Measurements from ENCODE around the gene GOLGA2. TPM values are rescaled to one million over a fixed set of nuclear protein-coding genes. Genes with fewer than 3 reads are reported as not detected.

The GOLGA2 gene
- total and polyA plus RNA-seq, 2 donors (not counting 1 experiment from before 2014, with no cell fraction given), result 118 to 126 TPM

DNA sequence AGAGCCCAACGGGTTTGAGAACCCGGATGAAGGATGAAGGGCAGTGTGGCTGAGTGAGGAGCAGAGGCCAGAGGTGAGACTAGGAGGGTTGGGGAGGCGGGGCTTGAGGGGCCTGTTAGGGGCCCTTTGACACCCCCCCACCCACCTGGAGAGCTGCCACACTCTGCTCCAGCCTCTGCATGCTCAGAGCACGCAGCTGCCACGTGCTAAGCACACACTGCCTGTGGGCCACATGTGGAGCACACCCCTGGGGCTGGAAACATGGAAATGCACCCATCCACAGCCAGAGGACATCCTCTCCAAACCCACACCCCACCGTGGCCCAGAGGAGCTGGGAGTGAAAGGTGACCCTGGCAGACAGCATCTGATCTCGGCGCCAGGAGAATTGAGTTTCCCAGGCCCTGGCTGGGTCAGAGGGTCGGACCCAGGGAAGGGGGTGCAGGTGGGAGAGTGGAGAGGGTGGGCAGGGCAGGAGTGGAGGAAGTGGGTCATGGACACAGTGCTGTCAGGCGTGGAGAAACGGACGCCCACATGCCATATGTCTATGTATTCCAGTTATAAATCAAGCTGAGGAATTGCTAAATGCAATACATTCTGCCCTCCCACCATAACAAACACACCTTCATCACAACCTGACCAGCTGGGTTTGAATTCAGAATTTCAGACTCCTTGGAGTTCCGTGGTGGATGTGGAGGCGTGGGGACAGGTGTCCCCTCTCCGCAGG, 66.7 kb downstream of the GOLGA2 start:
- no peak overlapping the region for H3K4me2 ChIP-seq (ENCODE audit: extremely low read depth, insufficient read depth, low read length)
- DNase-seq (ENCODE audit: low read depth in 2 of 2), result no peak
- H3K9me3 ChIP-seq (ENCODE audit: control insufficient read depth, insufficient read depth, low read depth, low read length), result no peaks in the 10 kb centered on the region
- H3K36me3 ChIP-seq (ENCODE audit: control insufficient read depth, insufficient read depth, low read length), result no peaks in the 10 kb centered on the region
- no peak overlapping the region for H2AFZ ChIP-seq (ENCODE audit: low read length)
- no peaks in the 10 kb centered on the region for H4K20me1 ChIP-seq (ENCODE audit: control insufficient read depth, extremely low read depth, insufficient read depth, low read length)
- H3K9ac ChIP-seq (ENCODE audit: insufficient read depth, low read length), result no peak overlapping the region
- no peak overlapping the region for H3K4me3 ChIP-seq (replicated peaks in 1 of 4; ENCODE audit: control extremely low read depth in 1 of 4, insufficient read depth in 1 of 4, low read depth in 3 of 4, low read length in 4 of 4)
- no peaks in the 10 kb centered on the region for H3K27me3 ChIP-seq (ENCODE audit: control insufficient read depth, insufficient read depth, low read length)
- H3K27ac ChIP-seq (ENCODE audit: insufficient read depth, low read length), result no peak overlapping the region
- no peaks in the 10 kb centered on the region for H3K79me2 ChIP-seq (ENCODE audit: control insufficient read depth, insufficient read depth, low read length)
- TF ChIP-seq, protein P1, sequence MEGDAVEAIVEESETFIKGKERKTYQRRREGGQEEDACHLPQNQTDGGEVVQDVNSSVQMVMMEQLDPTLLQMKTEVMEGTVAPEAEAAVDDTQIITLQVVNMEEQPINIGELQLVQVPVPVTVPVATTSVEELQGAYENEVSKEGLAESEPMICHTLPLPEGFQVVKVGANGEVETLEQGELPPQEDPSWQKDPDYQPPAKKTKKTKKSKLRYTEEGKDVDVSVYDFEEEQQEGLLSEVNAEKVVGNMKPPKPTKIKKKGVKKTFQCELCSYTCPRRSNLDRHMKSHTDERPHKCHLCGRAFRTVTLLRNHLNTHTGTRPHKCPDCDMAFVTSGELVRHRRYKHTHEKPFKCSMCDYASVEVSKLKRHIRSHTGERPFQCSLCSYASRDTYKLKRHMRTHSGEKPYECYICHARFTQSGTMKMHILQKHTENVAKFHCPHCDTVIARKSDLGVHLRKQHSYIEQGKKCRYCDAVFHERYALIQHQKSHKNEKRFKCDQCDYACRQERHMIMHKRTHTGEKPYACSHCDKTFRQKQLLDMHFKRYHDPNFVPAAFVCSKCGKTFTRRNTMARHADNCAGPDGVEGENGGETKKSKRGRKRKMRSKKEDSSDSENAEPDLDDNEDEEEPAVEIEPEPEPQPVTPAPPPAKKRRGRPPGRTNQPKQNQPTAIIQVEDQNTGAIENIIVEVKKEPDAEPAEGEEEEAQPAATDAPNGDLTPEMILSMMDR (conservative IDR thresholded peaks at IDR 0.05 in 1 of 2, IDR thresholded peaks at IDR 0.05 in 1 of 2; ENCODE audit: low read depth in 1 of 2, low read length in 2 of 2), result no peak
- TF ChIP-seq EZH2 (IDR thresholded peaks at IDR 0.05; ENCODE audit: low read length, missing control alignments), result no peak
- H3K4me1 ChIP-seq (ENCODE audit: control insufficient read depth, extremely low read depth, insufficient read depth, low read length), result no peaks in the 10 kb centered on the region

DNA sequence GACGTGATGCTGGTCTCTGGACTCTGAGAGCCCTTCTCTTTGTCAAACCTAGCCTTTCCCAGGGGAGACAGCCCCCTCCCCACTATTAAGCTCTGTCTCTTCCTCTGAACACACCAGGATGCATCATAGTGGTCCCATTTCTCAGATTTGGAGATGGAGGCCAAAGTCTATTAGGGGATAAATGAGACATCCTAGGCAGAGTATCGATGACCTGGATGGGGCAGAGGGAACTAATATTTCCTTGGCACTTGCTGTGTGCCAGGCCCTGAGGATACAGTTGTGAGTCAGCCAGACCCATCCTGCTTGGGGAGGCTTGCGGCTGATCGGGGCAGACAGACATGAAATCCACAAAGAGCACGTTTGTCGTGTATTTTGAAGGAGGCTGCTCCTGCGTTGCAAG, 67.4 kb downstream of the GOLGA2 start:
- H3K27me3 ChIP-seq (ENCODE audit: control insufficient read depth, insufficient read depth, low read length), result no peaks in the 10 kb centered on the region
- H2AFZ ChIP-seq (ENCODE audit: low read length), result no peak overlapping the region
- H4K20me1 ChIP-seq (ENCODE audit: control insufficient read depth, extremely low read depth, insufficient read depth, low read length), result no peaks in the 10 kb centered on the region
- H3K4me2 ChIP-seq (ENCODE audit: extremely low read depth, insufficient read depth, low read length), result no peak overlapping the region
- H3K4me1 ChIP-seq (ENCODE audit: control insufficient read depth, extremely low read depth, insufficient read depth, low read length), result no peaks in the 10 kb centered on the region
- TF ChIP-seq EZH2 (IDR thresholded peaks at IDR 0.05; ENCODE audit: low read length, missing control alignments), result no peak
- TF ChIP-seq, protein P1 (conservative IDR thresholded peaks at IDR 0.05 in 1 of 2, IDR thresholded peaks at IDR 0.05 in 1 of 2; ENCODE audit: low read depth in 1 of 2, low read length in 2 of 2), result no peak
- no peaks in the 10 kb centered on the region for H3K36me3 ChIP-seq (ENCODE audit: control insufficient read depth, insufficient read depth, low read length)
- H3K79me2 ChIP-seq (ENCODE audit: control insufficient read depth, insufficient read depth, low read length), result no peaks in the 10 kb centered on the region
- no peaks in the 10 kb centered on the region for H3K9me3 ChIP-seq (ENCODE audit: control insufficient read depth, insufficient read depth, low read depth, low read length)
- no peak overlapping the region for H3K9ac ChIP-seq (ENCODE audit: insufficient read depth, low read length)
- no peak overlapping the region for H3K27ac ChIP-seq (ENCODE audit: insufficient read depth, low read length)
- DNase-seq (ENCODE audit: low read depth in 2 of 2), result no peak
- no peak overlapping the region for H3K4me3 ChIP-seq (replicated peaks in 1 of 4; ENCODE audit: control extremely low read depth in 1 of 4, insufficient read depth in 1 of 4, low read depth in 3 of 4, low read length in 4 of 4)

DNA sequence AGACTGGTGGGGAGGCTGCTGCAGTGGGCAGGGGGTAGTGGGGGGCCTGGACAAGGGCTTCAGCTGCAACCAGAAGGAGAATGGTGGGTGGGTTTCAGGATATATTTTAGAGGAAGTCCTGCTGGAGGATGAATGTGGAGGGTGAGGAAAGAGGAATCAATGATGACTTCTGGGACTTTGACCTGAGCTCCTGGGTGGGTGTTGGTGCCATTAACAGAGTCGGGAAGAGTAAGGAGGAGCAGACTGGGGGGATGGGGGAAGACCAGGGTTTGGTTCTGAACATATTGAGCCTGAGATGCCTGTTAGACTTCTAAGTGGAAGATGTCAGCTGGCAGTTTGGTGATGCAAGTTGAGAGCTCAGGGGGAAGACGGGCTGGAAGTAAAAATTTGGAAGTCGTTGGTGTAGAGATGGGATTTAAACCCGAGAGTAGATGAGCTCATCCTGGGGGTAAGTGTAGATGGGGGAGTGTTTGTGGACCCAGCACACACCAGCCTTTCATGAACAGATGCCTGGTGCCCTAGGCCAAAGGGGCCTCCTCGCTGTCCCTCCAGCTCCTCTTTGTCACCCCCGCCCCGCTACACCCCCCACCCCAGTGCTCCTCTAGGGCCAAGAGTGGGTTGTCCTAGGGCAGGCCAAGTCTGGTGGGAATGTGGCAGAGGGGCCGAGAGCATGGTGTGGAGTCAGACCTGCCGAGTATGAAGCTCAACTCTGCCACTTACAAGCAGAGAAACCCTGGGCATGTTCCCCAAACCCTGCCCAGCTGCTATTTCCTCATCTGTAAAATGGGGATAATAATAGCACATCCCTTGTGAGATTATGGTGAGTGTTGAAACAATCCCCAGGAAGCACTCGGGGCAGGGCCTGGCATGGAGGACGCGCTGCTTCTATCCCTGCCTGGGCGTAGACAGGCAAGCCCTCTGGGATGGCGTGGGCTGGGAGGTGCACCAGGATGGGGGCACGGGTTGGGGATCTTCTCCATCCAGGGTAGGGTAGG, 68.6 kb downstream of the GOLGA2 start:
- Histone ChIP-seq H2AFZ (ENCODE audit: low read length) (no peak overlapping the region), H4K20me1 (ENCODE audit: control insufficient read depth, extremely low read depth, insufficient read depth, low read length) (no peaks in the 10 kb centered on the region), H3K27me3 (ENCODE audit: control insufficient read depth, insufficient read depth, low read length) (no peaks in the 10 kb centered on the region), H3K79me2 (ENCODE audit: control insufficient read depth, insufficient read depth, low read length) (no peaks in the 10 kb centered on the region), H3K27ac (ENCODE audit: insufficient read depth, low read length) (no peak overlapping the region), H3K4me1 (ENCODE audit: control insufficient read depth, extremely low read depth, insufficient read depth, low read length) (no peaks in the 10 kb centered on the region), H3K4me2 (ENCODE audit: extremely low read depth, insufficient read depth, low read length) (no peak overlapping the region), H3K4me3 (replicated peaks in 1 of 4; ENCODE audit: control extremely low read depth in 1 of 4, insufficient read depth in 1 of 4, low read depth in 3 of 4, low read length in 4 of 4) (no peak overlapping the region), H3K9me3 (ENCODE audit: control insufficient read depth, insufficient read depth, low read depth, low read length) (no peaks in the 10 kb centered on the region), H3K9ac (ENCODE audit: insufficient read depth, low read length) (no peak overlapping the region), H3K36me3 (ENCODE audit: control insufficient read depth, insufficient read depth, low read length) (no peaks in the 10 kb centered on the region)
- no peak for DNase-seq (ENCODE audit: low read depth in 2 of 2)
- TF ChIP-seq, protein P1 (conservative IDR thresholded peaks at IDR 0.05 in 1 of 2, IDR thresholded peaks at IDR 0.05 in 1 of 2; ENCODE audit: low read depth in 1 of 2, low read length in 2 of 2), result no peak
- no peak for TF ChIP-seq EZH2 (IDR thresholded peaks at IDR 0.05; ENCODE audit: low read length, missing control alignments)

All from fibroblast of lung (primary cell).